ENCODE results near the gene LAMA3.

The LAMA3 gene

DNA sequence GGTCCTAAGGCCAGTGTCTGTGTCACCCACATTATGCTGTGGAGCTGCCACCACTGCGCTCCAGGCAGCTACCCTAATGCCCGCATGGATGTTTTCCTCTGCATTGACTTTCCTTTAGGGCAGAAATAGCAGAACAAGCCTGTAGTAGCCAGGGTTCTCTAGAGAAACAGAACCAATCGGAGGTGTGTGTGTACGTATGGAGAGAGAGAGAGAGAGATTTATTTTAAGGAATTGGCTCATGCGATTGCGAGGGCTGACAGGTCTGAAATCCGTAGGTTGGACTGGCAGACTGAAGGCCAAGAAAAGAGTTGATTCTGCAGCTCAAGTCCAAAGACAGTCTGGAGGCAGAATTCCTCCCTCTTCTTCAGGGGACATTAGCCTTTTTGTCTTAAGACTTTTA is 110.3 kb downstream of the LAMA3 start:
- Histone ChIP-seq H3K9ac (ENCODE audit: low read depth, low read length) (no peak overlapping the region), H2AFZ (ENCODE audit: low read depth, low read length) (no peak overlapping the region), H3K36me3 (ENCODE audit: insufficient read depth, low read length) (no peaks in the 10 kb centered on the region), H3K27me3 (ENCODE audit: insufficient read depth, low read length, poor library complexity) (no peaks in the 10 kb centered on the region), H3K27ac (ENCODE audit: low read length) (no peak overlapping the region), H3K79me2 (ENCODE audit: insufficient read depth, low read length) (no peaks in the 10 kb centered on the region), H3K4me1 (ENCODE audit: insufficient read depth, low read length) (no peaks in the 10 kb centered on the region), H3K9me3 (ENCODE audit: insufficient read depth, low read length, severe bottlenecking) (no peaks in the 10 kb centered on the region), H4K20me1 (ENCODE audit: insufficient read depth, low read length) (no peaks in the 10 kb centered on the region), H3K4me2 (ENCODE audit: insufficient read depth, low read length) (no peak overlapping the region), H3K4me3 (ENCODE audit: low read depth in 1 of 2, low read length in 2 of 2) (no peak overlapping the region)
- DNase-seq (no peak), ATAC-seq (ENCODE audit: insufficient read depth, low read depth) (no peak)
- TF ChIP-seq EZH2 (IDR thresholded peaks at IDR 0.05; ENCODE audit: borderline replicate concordance, low read depth, low read length, severe bottlenecking): no peak
- TF ChIP-seq, protein P1, sequence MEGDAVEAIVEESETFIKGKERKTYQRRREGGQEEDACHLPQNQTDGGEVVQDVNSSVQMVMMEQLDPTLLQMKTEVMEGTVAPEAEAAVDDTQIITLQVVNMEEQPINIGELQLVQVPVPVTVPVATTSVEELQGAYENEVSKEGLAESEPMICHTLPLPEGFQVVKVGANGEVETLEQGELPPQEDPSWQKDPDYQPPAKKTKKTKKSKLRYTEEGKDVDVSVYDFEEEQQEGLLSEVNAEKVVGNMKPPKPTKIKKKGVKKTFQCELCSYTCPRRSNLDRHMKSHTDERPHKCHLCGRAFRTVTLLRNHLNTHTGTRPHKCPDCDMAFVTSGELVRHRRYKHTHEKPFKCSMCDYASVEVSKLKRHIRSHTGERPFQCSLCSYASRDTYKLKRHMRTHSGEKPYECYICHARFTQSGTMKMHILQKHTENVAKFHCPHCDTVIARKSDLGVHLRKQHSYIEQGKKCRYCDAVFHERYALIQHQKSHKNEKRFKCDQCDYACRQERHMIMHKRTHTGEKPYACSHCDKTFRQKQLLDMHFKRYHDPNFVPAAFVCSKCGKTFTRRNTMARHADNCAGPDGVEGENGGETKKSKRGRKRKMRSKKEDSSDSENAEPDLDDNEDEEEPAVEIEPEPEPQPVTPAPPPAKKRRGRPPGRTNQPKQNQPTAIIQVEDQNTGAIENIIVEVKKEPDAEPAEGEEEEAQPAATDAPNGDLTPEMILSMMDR (IDR thresholded peaks at IDR 0.05; ENCODE audit: borderline replicate concordance, extremely low read depth, low read length, poor library complexity, severe bottlenecking): no peak

DNA sequence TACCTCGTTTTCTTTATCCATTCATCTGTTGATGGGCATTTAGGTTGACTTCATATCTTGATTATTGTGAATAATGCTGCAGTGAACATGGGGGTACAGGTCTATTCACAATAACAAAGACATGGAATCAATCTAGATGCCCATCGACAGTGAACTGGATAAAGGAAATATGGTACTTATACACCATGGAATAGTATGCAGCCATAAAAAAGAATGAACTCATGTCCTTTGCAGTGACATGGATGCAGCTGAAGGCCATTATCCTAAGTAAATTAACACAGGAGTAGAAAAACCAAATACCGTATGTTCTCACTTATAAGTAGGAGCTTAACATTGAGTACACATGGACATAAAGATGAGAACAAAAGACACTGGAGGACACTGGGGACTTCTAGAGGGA is 111.6 kb downstream of the LAMA3 start:
- no peaks in the 10 kb centered on the region for H4K20me1 ChIP-seq (ENCODE audit: insufficient read depth, low read length)
- no peaks in the 10 kb centered on the region for H3K4me1 ChIP-seq (ENCODE audit: insufficient read depth, low read length)
- no peaks in the 10 kb centered on the region for H3K79me2 ChIP-seq (ENCODE audit: insufficient read depth, low read length)
- H3K9me3 ChIP-seq (ENCODE audit: insufficient read depth, low read length, severe bottlenecking): no peaks in the 10 kb centered on the region
- ATAC-seq (ENCODE audit: insufficient read depth, low read depth) (no peak), DNase-seq (no peak)
- H3K4me3 ChIP-seq (ENCODE audit: low read depth in 1 of 2, low read length in 2 of 2): no peak overlapping the region
- no peaks in the 10 kb centered on the region for H3K36me3 ChIP-seq (ENCODE audit: insufficient read depth, low read length)
- no peak overlapping the region for H3K9ac ChIP-seq (ENCODE audit: low read depth, low read length)
- no peak overlapping the region for H2AFZ ChIP-seq (ENCODE audit: low read depth, low read length)
- no peak overlapping the region for H3K27ac ChIP-seq (ENCODE audit: low read length)
- no peaks in the 10 kb centered on the region for H3K27me3 ChIP-seq (ENCODE audit: insufficient read depth, low read length, poor library complexity)
- no peak overlapping the region for H3K4me2 ChIP-seq (ENCODE audit: insufficient read depth, low read length)
- TF ChIP-seq, protein P1 (IDR thresholded peaks at IDR 0.05; ENCODE audit: borderline replicate concordance, extremely low read depth, low read length, poor library complexity, severe bottlenecking): no peak
- no peak for TF ChIP-seq EZH2 (IDR thresholded peaks at IDR 0.05; ENCODE audit: borderline replicate concordance, low read depth, low read length, severe bottlenecking)

DNA sequence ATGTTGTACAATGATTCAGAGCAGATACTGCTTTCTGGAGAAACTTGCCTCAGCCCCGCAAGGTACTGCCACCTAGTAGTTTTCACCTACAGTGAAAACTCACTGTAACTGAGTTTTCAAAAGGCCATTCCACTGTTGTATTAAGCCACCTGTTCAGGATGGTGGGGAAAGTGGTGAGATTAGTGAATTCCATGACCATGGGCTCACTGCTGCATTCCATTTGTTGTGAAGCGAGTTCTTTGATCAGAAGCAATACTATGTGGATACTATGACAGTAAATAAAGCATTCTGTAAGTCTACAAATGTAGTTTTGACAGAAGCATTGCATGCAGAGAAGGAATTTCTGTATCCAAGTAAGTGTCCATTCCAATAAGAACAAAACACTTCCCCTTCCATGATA is 113.6 kb downstream of the LAMA3 start:
- Histone ChIP-seq H3K9ac (ENCODE audit: low read depth, low read length) (no peak overlapping the region), H2AFZ (ENCODE audit: low read depth, low read length) (no peak overlapping the region), H3K9me3 (ENCODE audit: insufficient read depth, low read length, severe bottlenecking) (no peaks in the 10 kb centered on the region), H3K79me2 (ENCODE audit: insufficient read depth, low read length) (no peaks in the 10 kb centered on the region), H3K4me2 (ENCODE audit: insufficient read depth, low read length) (no peak overlapping the region), H3K4me3 (ENCODE audit: low read depth in 1 of 2, low read length in 2 of 2) (no peak overlapping the region), H3K4me1 (ENCODE audit: insufficient read depth, low read length) (no peaks in the 10 kb centered on the region), H4K20me1 (ENCODE audit: insufficient read depth, low read length) (no peaks in the 10 kb centered on the region), H3K27me3 (ENCODE audit: insufficient read depth, low read length, poor library complexity) (no peaks in the 10 kb centered on the region), H3K27ac (ENCODE audit: low read length) (no peak overlapping the region), H3K36me3 (ENCODE audit: insufficient read depth, low read length) (no peaks in the 10 kb centered on the region)
- ATAC-seq (ENCODE audit: insufficient read depth, low read depth) (no peak), DNase-seq (no peak)
- TF ChIP-seq, protein P1 (IDR thresholded peaks at IDR 0.05; ENCODE audit: borderline replicate concordance, extremely low read depth, low read length, poor library complexity, severe bottlenecking): no peak
- TF ChIP-seq EZH2 (IDR thresholded peaks at IDR 0.05; ENCODE audit: borderline replicate concordance, low read depth, low read length, severe bottlenecking): no peak

DNA sequence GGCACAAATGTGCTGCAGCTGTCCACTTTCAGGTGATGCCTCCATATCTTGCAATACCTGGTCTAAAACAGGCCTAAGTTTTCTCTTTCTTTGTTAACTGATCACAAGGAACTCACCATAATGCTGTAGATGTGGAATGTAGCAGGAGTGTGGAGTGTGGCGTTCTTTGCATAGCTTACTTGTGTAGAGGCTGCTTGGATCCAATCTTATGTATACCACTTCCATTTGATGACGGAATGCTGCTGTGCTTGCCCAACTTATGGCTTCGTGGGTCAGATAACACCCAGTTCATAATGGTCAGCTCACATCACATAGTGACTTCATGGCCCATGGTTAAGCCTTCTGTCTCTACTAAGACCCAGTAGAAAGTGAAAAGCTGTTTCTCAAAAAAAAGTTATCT is 114.5 kb downstream of the LAMA3 start:
- TF ChIP-seq, protein P1 (IDR thresholded peaks at IDR 0.05; ENCODE audit: borderline replicate concordance, extremely low read depth, low read length, poor library complexity, severe bottlenecking): no peak
- TF ChIP-seq EZH2 (IDR thresholded peaks at IDR 0.05; ENCODE audit: borderline replicate concordance, low read depth, low read length, severe bottlenecking): no peak
- Histone ChIP-seq H3K9ac (ENCODE audit: low read depth, low read length) (no peak overlapping the region), H3K79me2 (ENCODE audit: insufficient read depth, low read length) (no peaks in the 10 kb centered on the region), H3K4me1 (ENCODE audit: insufficient read depth, low read length) (no peaks in the 10 kb centered on the region), H3K4me2 (ENCODE audit: insufficient read depth, low read length) (no peak overlapping the region), H3K9me3 (ENCODE audit: insufficient read depth, low read length, severe bottlenecking) (no peaks in the 10 kb centered on the region), H3K4me3 (ENCODE audit: low read depth in 1 of 2, low read length in 2 of 2) (no peak overlapping the region), H3K27me3 (ENCODE audit: insufficient read depth, low read length, poor library complexity) (no peaks in the 10 kb centered on the region), H3K27ac (ENCODE audit: low read length) (no peak overlapping the region), H3K36me3 (ENCODE audit: insufficient read depth, low read length) (no peaks in the 10 kb centered on the region), H4K20me1 (ENCODE audit: insufficient read depth, low read length) (no peaks in the 10 kb centered on the region), H2AFZ (ENCODE audit: low read depth, low read length) (no peak overlapping the region)
- no peak for DNase-seq
- ATAC-seq (ENCODE audit: insufficient read depth, low read depth): no peak

Measured in DND-41 (cell line).